HFF-Myc (cell line): ENCODE results near the gene PROSER3.

Source experiments
- DNase-seq: peaks from one replicate; pipeline ENCODE4 v3.0.0-alpha.2; 2011; ENCODE audit warnings: low read depth; ENCODE audit errors: extremely low read depth
- H3K4me3 ChIP-seq: replicated peaks from 2 replicates; pipeline ENCODE4 v1.5.1; 2011; ENCODE audit warnings: low read depth, mild to moderate bottlenecking, control low read depth, low read length
- TF ChIP-seq, protein P1 (sequence below): IDR thresholded peaks from 2 replicates; pipeline ENCODE4 v1.5.1; 2012; ENCODE audit warnings: mild to moderate bottlenecking, low read depth, low read length, control low read depth; ENCODE audit errors: missing control alignments

The PROSER3 gene

GRCh38 chr19:35780717-35781116 lies 22.7 kb downstream of the PROSER3 start:
- TF ChIP-seq, protein P1, sequence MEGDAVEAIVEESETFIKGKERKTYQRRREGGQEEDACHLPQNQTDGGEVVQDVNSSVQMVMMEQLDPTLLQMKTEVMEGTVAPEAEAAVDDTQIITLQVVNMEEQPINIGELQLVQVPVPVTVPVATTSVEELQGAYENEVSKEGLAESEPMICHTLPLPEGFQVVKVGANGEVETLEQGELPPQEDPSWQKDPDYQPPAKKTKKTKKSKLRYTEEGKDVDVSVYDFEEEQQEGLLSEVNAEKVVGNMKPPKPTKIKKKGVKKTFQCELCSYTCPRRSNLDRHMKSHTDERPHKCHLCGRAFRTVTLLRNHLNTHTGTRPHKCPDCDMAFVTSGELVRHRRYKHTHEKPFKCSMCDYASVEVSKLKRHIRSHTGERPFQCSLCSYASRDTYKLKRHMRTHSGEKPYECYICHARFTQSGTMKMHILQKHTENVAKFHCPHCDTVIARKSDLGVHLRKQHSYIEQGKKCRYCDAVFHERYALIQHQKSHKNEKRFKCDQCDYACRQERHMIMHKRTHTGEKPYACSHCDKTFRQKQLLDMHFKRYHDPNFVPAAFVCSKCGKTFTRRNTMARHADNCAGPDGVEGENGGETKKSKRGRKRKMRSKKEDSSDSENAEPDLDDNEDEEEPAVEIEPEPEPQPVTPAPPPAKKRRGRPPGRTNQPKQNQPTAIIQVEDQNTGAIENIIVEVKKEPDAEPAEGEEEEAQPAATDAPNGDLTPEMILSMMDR, result no peak
- no peak for DNase-seq
- no peak overlapping the region for H3K4me3 ChIP-seq

DNA sequence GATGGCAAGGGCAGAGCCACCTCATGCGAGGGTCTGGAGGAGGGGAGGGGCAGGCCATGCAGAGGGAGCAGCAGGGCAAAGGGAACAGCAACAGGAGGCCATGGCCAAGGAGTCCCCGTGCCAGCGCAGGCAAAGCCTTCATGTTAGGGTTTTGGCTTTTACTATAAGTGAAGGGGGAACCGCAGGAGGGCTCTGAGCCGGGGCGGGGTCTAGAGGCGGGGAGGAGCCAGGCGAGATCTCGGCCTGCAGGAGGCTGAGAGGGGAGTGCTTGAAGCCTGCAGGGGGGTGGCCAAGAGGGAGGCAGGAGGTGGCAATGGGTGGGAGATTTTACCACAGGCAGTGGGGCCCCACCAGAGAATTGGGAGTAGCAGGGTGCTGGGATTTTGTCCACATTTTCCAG lies 23.7 kb downstream of the PROSER3 start:
- no peak overlapping the region for H3K4me3 ChIP-seq
- TF ChIP-seq, protein P1, result no peak
- no peak for DNase-seq

GRCh38 chr19:35782589-35782988 lies 24.6 kb downstream of the PROSER3 start:
- TF ChIP-seq, protein P1, result no peak
- H3K4me3 ChIP-seq, result no peak overlapping the region
- no peak for DNase-seq

DNA sequence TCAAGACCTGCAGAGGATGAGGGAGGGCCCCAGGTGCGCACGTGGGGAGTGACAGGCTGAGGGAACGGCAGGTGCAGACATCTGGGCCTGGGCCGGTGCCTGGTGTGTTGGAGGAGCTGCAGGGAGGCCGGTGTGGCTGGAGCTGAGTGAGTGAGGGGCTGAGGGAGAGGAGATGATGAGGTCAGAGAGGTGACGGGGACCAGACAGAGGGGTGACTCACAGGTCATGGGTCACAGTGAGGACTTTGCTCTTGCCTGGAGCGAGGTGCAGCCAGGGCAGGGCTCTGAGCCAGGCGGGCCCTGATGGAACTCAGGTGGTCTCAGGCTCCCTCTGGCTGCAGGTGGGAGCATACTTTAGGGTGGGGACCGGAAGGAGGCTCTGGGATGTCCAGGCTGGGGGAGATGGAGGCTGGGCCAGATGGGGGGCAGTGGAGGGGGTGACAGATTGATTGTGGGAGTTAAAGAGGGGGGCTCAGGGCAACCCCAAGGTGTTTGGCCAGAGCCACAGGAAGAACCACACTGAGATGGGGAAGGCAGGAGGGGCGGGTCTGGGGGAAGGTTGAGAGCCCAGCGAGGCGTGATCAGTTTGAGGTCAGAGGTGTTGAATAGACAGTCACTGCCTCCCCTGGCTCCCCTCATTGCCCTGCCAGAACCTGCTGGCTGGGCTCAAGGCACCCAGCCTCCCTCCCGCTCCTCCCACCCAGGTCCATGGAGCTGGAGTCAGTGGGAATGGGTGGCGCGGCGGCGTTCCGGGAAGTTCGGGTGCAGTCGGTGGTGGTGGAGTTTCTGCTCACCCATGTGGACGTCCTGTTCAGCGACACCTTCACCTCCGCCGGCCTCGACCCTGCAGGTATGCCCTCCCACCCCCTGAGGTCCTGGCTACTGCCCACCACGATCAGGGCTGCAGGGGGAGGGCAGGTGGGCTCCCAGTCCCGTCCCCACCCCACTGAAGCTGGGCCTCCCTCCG lies 25.8 kb downstream of the PROSER3 start:
- TF ChIP-seq, protein P1, result no peak
- DNase-seq, result no peak
- H3K4me3 ChIP-seq, result no peak overlapping the region

DNA sequence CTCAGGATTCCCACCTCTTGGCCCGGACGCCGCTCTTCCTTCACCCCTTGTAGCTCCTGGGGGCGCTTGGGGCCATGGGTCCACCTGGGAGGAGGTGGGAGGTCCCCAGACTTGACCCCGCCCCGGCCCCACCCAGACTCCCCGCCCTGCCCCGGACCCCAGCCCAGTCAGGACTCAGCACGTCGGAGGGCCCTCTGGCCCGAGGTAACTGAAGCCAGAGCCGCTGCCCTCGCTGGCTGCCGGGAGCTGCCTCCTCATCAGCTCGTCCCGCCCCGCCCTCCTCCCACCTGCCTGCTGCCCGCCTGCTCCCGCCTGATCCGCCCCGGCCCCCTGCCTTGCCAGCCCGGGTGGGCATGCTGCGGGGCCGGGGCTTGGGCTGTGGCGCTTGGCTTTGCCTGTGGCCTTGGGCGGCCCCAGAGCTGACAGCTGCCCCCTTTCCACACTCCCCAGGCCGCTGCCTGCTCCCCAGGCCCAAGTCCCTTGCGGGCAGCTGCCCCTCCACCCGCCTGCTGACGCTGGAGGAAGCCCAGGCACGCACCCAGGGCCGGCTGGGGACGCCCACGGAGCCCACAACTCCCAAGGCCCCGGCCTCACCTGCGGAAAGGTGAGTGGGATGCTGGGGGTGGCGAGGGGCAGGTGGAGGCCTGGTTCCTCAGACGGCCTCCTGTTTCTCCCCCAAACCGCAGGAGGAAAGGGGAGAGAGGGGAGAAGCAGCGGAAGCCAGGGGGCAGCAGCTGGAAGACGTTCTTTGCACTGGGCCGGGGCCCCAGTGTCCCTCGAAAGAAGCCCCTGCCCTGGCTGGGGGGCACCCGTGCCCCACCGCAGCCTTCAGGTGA lies 26.7 kb downstream of the PROSER3 start:
- TF ChIP-seq, protein P1, result no peak
- H3K4me3 ChIP-seq, result no peak overlapping the region
- DNase-seq, result no peak

DNA sequence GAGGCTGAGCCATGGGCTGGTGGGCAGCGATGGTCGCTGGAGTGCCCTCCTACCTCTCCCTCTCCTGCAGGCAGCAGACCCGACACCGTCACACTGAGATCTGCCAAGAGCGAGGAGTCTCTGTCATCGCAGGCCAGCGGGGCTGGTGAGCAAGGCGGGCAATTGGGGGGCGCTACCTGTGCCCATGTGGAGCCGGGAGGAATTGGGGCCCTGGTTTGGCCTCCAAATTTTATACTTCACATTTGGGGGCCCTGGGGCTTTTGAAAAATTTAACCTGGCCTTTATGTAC lies 27.3 kb downstream of the PROSER3 start:
- no peak overlapping the region for H3K4me3 ChIP-seq
- TF ChIP-seq, protein P1, result no peak
- DNase-seq, result no peak
